K562 (cell line): Measurements from ENCODE around the gene SLA2.

Experiments
- MED1 ChIP-seq: sonication (generic); formaldehyde crosslinking; IDR thresholded peaks from 2 replicates; pipeline ENCODE4 v1.8.1; 2023; ENCODE audit warnings: missing genetic modification reagents, borderline replicate concordance
- NCOA2 ChIP-seq, 2 experiments: fragments of 450-650 bp; IDR thresholded peaks; 2 replicates each; pipeline ENCODE4 v1.6.1; 2018; ENCODE audit warnings: mild to moderate bottlenecking in 2 of 2, moderate library complexity in 1 of 2; ENCODE audit not compliant: partially characterized antibody in 2 of 2
- TF ChIP-seq, protein P1 (sequence below): sonication (generic); formaldehyde crosslinking; IDR thresholded peaks from 2 replicates; pipeline ENCODE4 v1.8.1; 2022; ENCODE audit warnings: missing genetic modification reagents
- TF ChIP-seq, protein P2 (sequence below): IDR thresholded peaks from 3 replicates; pipeline ENCODE4 v1.6.1; 2011; ENCODE audit warnings: borderline replicate concordance, mild to moderate bottlenecking, moderate library complexity; ENCODE audit not compliant: insufficient read length; ENCODE audit errors: extremely low read depth
- TF ChIP-seq, protein P3 (sequence below): sonication (generic); formaldehyde crosslinking; IDR thresholded peaks from 2 replicates; pipeline ENCODE4 v1.8.0; 2023; ENCODE audit warnings: mild to moderate bottlenecking, missing genetic modification reagents
- TF ChIP-seq, protein P4 (sequence below), 2 experiments: fragments of 450-650 bp; formaldehyde crosslinking in 1 of 2; IDR thresholded peaks; 2 replicates each; pipeline versions ENCODE4 v1.4.0 to v1.6.1; 2014 to 2020; ENCODE audit warnings: mild to moderate bottlenecking in 2 of 2, borderline replicate concordance in 1 of 2, low read depth in 1 of 2

DNA sequence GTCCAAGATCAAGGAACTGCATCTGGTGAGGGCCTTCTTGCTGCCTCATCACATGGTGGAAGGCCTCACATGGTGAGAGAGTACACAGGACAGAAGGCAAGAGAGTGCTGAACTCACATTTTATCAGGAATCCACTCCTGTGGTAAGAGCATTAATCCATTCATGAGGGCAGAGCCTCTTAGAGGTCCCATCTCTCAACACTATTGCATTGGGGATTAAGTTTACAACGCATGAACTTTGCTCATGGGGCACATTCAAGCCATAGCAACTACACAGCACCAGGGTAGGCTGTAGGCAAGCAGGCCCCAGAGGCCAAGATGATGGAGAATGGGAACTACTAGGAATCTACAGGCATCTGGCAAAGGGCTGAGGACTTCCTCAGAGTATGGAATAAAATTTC lies 82.6 kb downstream of the SLA2 start:
- TF ChIP-seq, protein P1, sequence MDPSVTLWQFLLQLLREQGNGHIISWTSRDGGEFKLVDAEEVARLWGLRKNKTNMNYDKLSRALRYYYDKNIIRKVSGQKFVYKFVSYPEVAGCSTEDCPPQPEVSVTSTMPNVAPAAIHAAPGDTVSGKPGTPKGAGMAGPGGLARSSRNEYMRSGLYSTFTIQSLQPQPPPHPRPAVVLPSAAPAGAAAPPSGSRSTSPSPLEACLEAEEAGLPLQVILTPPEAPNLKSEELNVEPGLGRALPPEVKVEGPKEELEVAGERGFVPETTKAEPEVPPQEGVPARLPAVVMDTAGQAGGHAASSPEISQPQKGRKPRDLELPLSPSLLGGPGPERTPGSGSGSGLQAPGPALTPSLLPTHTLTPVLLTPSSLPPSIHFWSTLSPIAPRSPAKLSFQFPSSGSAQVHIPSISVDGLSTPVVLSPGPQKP (CRISPR knock-in tag) = no peak
- TF ChIP-seq, protein P2, sequence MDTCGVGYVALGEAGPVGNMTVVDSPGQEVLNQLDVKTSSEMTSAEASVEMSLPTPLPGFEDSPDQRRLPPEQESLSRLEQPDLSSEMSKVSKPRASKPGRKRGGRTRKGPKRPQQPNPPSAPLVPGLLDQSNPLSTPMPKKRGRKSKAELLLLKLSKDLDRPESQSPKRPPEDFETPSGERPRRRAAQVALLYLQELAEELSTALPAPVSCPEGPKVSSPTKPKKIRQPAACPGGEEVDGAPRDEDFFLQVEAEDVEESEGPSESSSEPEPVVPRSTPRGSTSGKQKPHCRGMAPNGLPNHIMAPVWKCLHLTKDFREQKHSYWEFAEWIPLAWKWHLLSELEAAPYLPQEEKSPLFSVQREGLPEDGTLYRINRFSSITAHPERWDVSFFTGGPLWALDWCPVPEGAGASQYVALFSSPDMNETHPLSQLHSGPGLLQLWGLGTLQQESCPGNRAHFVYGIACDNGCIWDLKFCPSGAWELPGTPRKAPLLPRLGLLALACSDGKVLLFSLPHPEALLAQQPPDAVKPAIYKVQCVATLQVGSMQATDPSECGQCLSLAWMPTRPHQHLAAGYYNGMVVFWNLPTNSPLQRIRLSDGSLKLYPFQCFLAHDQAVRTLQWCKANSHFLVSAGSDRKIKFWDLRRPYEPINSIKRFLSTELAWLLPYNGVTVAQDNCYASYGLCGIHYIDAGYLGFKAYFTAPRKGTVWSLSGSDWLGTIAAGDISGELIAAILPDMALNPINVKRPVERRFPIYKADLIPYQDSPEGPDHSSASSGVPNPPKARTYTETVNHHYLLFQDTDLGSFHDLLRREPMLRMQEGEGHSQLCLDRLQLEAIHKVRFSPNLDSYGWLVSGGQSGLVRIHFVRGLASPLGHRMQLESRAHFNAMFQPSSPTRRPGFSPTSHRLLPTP = no peak
- TF ChIP-seq MED1 (CRISPR knock-in tag) (no peak), NCOA2 (IDR thresholded peaks at IDR 0.05; ENCODE audit: partially characterized antibody in 2 of 2) (no peak)
- TF ChIP-seq, protein P3, sequence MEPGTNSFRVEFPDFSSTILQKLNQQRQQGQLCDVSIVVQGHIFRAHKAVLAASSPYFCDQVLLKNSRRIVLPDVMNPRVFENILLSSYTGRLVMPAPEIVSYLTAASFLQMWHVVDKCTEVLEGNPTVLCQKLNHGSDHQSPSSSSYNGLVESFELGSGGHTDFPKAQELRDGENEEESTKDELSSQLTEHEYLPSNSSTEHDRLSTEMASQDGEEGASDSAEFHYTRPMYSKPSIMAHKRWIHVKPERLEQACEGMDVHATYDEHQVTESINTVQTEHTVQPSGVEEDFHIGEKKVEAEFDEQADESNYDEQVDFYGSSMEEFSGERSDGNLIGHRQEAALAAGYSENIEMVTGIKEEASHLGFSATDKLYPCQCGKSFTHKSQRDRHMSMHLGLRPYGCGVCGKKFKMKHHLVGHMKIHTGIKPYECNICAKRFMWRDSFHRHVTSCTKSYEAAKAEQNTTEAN (CRISPR knock-in tag) = no peak
- TF ChIP-seq, protein P4, sequence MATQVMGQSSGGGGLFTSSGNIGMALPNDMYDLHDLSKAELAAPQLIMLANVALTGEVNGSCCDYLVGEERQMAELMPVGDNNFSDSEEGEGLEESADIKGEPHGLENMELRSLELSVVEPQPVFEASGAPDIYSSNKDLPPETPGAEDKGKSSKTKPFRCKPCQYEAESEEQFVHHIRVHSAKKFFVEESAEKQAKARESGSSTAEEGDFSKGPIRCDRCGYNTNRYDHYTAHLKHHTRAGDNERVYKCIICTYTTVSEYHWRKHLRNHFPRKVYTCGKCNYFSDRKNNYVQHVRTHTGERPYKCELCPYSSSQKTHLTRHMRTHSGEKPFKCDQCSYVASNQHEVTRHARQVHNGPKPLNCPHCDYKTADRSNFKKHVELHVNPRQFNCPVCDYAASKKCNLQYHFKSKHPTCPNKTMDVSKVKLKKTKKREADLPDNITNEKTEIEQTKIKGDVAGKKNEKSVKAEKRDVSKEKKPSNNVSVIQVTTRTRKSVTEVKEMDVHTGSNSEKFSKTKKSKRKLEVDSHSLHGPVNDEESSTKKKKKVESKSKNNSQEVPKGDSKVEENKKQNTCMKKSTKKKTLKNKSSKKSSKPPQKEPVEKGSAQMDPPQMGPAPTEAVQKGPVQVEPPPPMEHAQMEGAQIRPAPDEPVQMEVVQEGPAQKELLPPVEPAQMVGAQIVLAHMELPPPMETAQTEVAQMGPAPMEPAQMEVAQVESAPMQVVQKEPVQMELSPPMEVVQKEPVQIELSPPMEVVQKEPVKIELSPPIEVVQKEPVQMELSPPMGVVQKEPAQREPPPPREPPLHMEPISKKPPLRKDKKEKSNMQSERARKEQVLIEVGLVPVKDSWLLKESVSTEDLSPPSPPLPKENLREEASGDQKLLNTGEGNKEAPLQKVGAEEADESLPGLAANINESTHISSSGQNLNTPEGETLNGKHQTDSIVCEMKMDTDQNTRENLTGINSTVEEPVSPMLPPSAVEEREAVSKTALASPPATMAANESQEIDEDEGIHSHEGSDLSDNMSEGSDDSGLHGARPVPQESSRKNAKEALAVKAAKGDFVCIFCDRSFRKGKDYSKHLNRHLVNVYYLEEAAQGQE (IDR thresholded peaks at IDR 0.05; ENCODE audit: borderline replicate concordance) = no peak
- TF ChIP-seq, protein P4 (CRISPR knock-in tag; IDR thresholded peaks at IDR 0.05; ENCODE audit: low read depth) = no peak
